Stimulated activated CD4-positive, alpha-beta T cell treated with anti-CD3 and anti-CD28 coated beads, Interleukin-4, amount 100 ng/mL, for 1 hour (primary cell): ENCODE results near the gene TSPAN1.
"Not testable (repeated sequence)": the region's sequence is repeated elsewhere in the genome, so short reads cannot be mapped to it uniquely, and the experiment has no call there.

Experiments
- DNase-seq: peaks from one replicate; pipeline ENCODE4 v3.0.0-alpha.2; 2020

The TSPAN1 gene

GRCh38 chr1:46220808-46221207, 45.9 kb downstream of the TSPAN1 start:
- no peak for DNase-seq

GRCh38 chr1:46221749-46222148, 46.9 kb downstream of the TSPAN1 start:
- no peak for DNase-seq

GRCh38 chr1:46223055-46223454, 48.2 kb downstream of the TSPAN1 start:
- DNase-seq: not testable (repeated sequence)

- peak; percentile 55 for DNase-seq
These were observed 48.6 kb downstream of the TSPAN1 start for GRCh38 chr1:46223472-46223943.

GRCh38 chr1:46224966-46225365, 50.1 kb downstream of the TSPAN1 start:
- no peak for DNase-seq

- DNase-seq: not testable (repeated sequence)
These were observed 56.3 kb downstream of the TSPAN1 start for GRCh38 chr1:46231231-46231630.
